Calu3 (cell line): ENCODE results near the gene TCP11L1. TPM values are rescaled to one million over a fixed set of nuclear protein-coding genes. Genes with fewer than 3 reads are reported as not detected.
A peak's percentile ranks its signal among the peaks of the same experiment; 100 is the strongest.
"Not testable (repeated sequence)": the region's sequence is repeated elsewhere in the genome, so short reads cannot be mapped to it uniquely, and the experiment has no call there.

Experiments used
- BruUV-seq: library from RNA; stranded (reverse); fragments of 400-500 nt; replicated peaks from 2 replicates; lab custom pipeline; 2021; lab: Mats Ljungman, UMichigan
- CTCF ChIA-PET: fragments of 300-600 bp; sonication (Branson Sonifier 250); formaldehyde crosslinking; loops from one replicate; lab custom pipeline; 2022; ENCODE audit warnings: antibody characterized with exemption; lab: Charles Lee
- DNase-seq: peaks from one replicate; pipeline ENCODE4 v3.0.0; 2022
- H3K27ac Mint-ChIP-seq: one replicate; pipeline ENCODE4 v1.8.0; 2022; ENCODE audit warnings: mixed read lengths; ENCODE audit not compliant: unreplicated experiment
- H3K27me3 Mint-ChIP-seq: one replicate; pipeline ENCODE4 v1.8.0; 2022; ENCODE audit warnings: mixed read lengths; ENCODE audit not compliant: unreplicated experiment
- H3K36me3 Mint-ChIP-seq: one replicate; pipeline ENCODE4 v1.8.0; 2022; ENCODE audit warnings: mild to moderate bottlenecking, moderate library complexity, mixed read lengths; ENCODE audit not compliant: insufficient read depth, unreplicated experiment
- H3K4me1 Mint-ChIP-seq: one replicate; pipeline ENCODE4 v1.8.0; 2022; ENCODE audit warnings: mild to moderate bottlenecking, low read depth, mixed read lengths; ENCODE audit not compliant: unreplicated experiment
- H3K4me3 Mint-ChIP-seq: one replicate; pipeline ENCODE4 v1.8.0; 2022; ENCODE audit warnings: mild to moderate bottlenecking, low read depth, moderate library complexity, mixed read lengths; ENCODE audit not compliant: unreplicated experiment
- H3K9me3 Mint-ChIP-seq: one replicate; pipeline ENCODE4 v1.8.0; 2022; ENCODE audit warnings: low read depth, mixed read lengths; ENCODE audit not compliant: unreplicated experiment
- CTCF ChIP-seq: fragments of 200-600 bp; IDR thresholded peaks from one replicate; pipeline ENCODE4 v1.8.0; 2022; ENCODE audit warnings: antibody characterized with exemption; ENCODE audit not compliant: unreplicated experiment
- intact Hi-C: fragments of 100-400 bp; cut with micrococcal nuclease; formaldehyde crosslinking; loops from one replicate; pipeline ENCODE4 v1.10.0; 2022; ENCODE audit not compliant: unreplicated experiment
- total RNA-seq: library from RNA; stranded (reverse); gene quantifications from 2 replicates; pipeline ENCODE4 v1.2.3, GENCODE V29; 2022

Gene TCP11L1
- total RNA-seq, 1 experiment from 2014 or later, result 9.6 TPM

- TF ChIP-seq CTCF, result no peak
- BruUV-seq, result no TSS peak
- intact Hi-C loops, result no loop called here
- Mint-ChIP-seq H3K36me3 (no peaks in the 10 kb centered on the region), H3K9me3 (no peaks in the 10 kb centered on the region), H3K4me1 (peaks cover 14% of the 10 kb centered on the region), H3K27me3 (no peaks in the 10 kb centered on the region), H3K4me3 (no peak overlapping the region), H3K27ac (no peak overlapping the region)
- CTCF ChIA-PET, result interaction anchor here (0.7 kb wide), 1 partner anchor 112 kb away, joined by 3 read pairs; no protein-coding TSS in a partner anchor
- DNase-seq, result peak; percentile 2
Observed at GRCh38 chr11:33116535-33116934, 77.2 kb downstream of the TCP11L1 start.

- intact Hi-C loops, H3K27ac Mint-ChIP-seq, H3K9me3 Mint-ChIP-seq, DNase-seq, H3K4me1 Mint-ChIP-seq, H3K4me3 Mint-ChIP-seq, CTCF ChIA-PET, H3K27me3 Mint-ChIP-seq, BruUV-seq, H3K36me3 Mint-ChIP-seq: not testable (repeated sequence)
Observed at GRCh38 chr11:33122696-33123095, 83.3 kb downstream of the TCP11L1 start.

Other genes starting within 250 kb of the TCP11L1 start
- gene CCDC73, start 244.9 kb upstream of the TCP11L1 start, total RNA-seq, result 0.07 TPM in 1 of 2 replicates, not detected in the other
- 22.9 and 23.9 TPM in 2 replicates for gene PRRG4, start 209.6 kb upstream of the TCP11L1 start, total RNA-seq
- gene QSER1, start 146.8 kb upstream of the TCP11L1 start, total RNA-seq, result 44.9 and 54.8 TPM in 2 replicates
- gene DEPDC7, start 23.7 kb upstream of the TCP11L1 start, total RNA-seq, result 1.2 and 1.6 TPM in 2 replicates
- 51.1 and 55.9 TPM in 2 replicates for gene CSTF3, start 121.9 kb downstream of the TCP11L1 start, total RNA-seq
- 53.6 and 61.5 TPM in 2 replicates for gene HIPK3, start 217.8 kb downstream of the TCP11L1 start, total RNA-seq